WERI-Rb-1 (cell line): ENCODE results near the gene CCDC13.

ENCODE experiments used
- DNase-seq: peaks from one replicate; pipeline ENCODE4 v3.0.0-alpha.2; 2020
- H3K27ac ChIP-seq: fragments of 250-450 bp; sonication (Bioruptor Pico); 2 replicates; pipeline ENCODE4 v1.5.1; 2020; ENCODE audit warnings: mild to moderate bottlenecking, moderate library complexity
- H3K27me3 ChIP-seq: fragments of 250-450 bp; sonication (Bioruptor Pico); 2 replicates; pipeline ENCODE4 v1.5.1; 2021; ENCODE audit warnings: mild to moderate bottlenecking, low read depth, moderate library complexity; ENCODE audit not compliant: insufficient read depth, severe bottlenecking
- H3K36me3 ChIP-seq: fragments of 250-450 bp; sonication (Bioruptor Pico); 2 replicates; pipeline ENCODE4 v1.5.1; 2020; ENCODE audit warnings: mild to moderate bottlenecking, moderate library complexity
- H3K4me3 ChIP-seq: 2 replicates; pipeline ENCODE4 v1.5.1; 2011; ENCODE audit warnings: low read depth, mild to moderate bottlenecking, control low read depth, low read length
- H3K9me3 ChIP-seq: fragments of 250-450 bp; sonication (Bioruptor Pico); 2 replicates; pipeline ENCODE4 v1.5.1; 2021; ENCODE audit warnings: mild to moderate bottlenecking, moderate library complexity; ENCODE audit not compliant: severe bottlenecking
- CTCF ChIP-seq: IDR thresholded peaks from 2 replicates; pipeline ENCODE4 v1.5.1; 2011; ENCODE audit warnings: low read depth, mild to moderate bottlenecking, control low read depth, inconsistent platforms, low read length

CCDC13 gene

GRCh38 chr3:42780398-42780797 lies 7.3 kb upstream of the CCDC13 start:
- Histone ChIP-seq H3K4me3 (no peak overlapping the region), H3K27me3 (no peaks in the 10 kb centered on the region), H3K36me3 (peaks cover 22% of the 10 kb centered on the region), H3K9me3 (no peaks in the 10 kb centered on the region), H3K27ac (no peak overlapping the region)
- TF ChIP-seq CTCF, result no peak
- DNase-seq, result no peak

GRCh38 chr3:42778644-42779043 lies 5.6 kb upstream of the CCDC13 start:
- Histone ChIP-seq H3K27me3 (no peaks in the 10 kb centered on the region), H3K36me3 (peaks cover 11% of the 10 kb centered on the region), H3K27ac (no peak overlapping the region), H3K4me3 (no peak overlapping the region), H3K9me3 (no peaks in the 10 kb centered on the region)
- TF ChIP-seq CTCF, result no peak
- DNase-seq, result no peak

- Histone ChIP-seq H3K36me3 (no peaks in the 10 kb centered on the region), H3K4me3 (peak overlapping the region; percentile 59), H3K27ac (0 out of 2 replicates have a peak overlapping the region, but pooled peaks have one; percentile 12), H3K27me3 (no peaks in the 10 kb centered on the region), H3K9me3 (no peaks in the 10 kb centered on the region)
- DNase-seq, result no peak
- no peak for TF ChIP-seq CTCF
Observed at GRCh38 chr3:42773409-42773751, 327 bp upstream of the CCDC13 start.

GRCh38 chr3:42771271-42771670 lies 1.8 kb downstream of the CCDC13 start:
- TF ChIP-seq CTCF, result no peak
- H3K4me3 ChIP-seq, result no peak overlapping the region
- DNase-seq, result no peak
- no peak overlapping the region for H3K27ac ChIP-seq
- no peaks in the 10 kb centered on the region for H3K27me3 ChIP-seq
- H3K36me3 ChIP-seq, result no peaks in the 10 kb centered on the region
- no peaks in the 10 kb centered on the region for H3K9me3 ChIP-seq

- DNase-seq, result no peak
- TF ChIP-seq CTCF, result no peak
- Histone ChIP-seq H3K27ac (no peak overlapping the region), H3K27me3 (no peaks in the 10 kb centered on the region), H3K36me3 (no peaks in the 10 kb centered on the region), H3K4me3 (no peak overlapping the region), H3K9me3 (no peaks in the 10 kb centered on the region)
Observed at GRCh38 chr3:42769477-42770131, 3.4 kb downstream of the CCDC13 start.
